ENCODE data around the gene FBXW11.

Gene FBXW11

GRCh38 chr5:171906703-171907590 lies 99.5 kb downstream of the FBXW11 start:
- no peak overlapping the region for H3K27ac ChIP-seq
- no peak for TF ChIP-seq CTCF (IDR thresholded peaks at IDR 0.05)
- TF ChIP-seq ZFX (IDR thresholded peaks at IDR 0.05; ENCODE audit: borderline replicate concordance), result no peak

GRCh38 chr5:171906066-171906570 lies 100.3 kb downstream of the FBXW11 start:
- TF ChIP-seq ZFX (IDR thresholded peaks at IDR 0.05; ENCODE audit: borderline replicate concordance), result no peak
- no peak for TF ChIP-seq CTCF (IDR thresholded peaks at IDR 0.05)
- no peak overlapping the region for H3K27ac ChIP-seq

GRCh38 chr5:171904886-171905285 lies 101.6 kb downstream of the FBXW11 start:
- TF ChIP-seq CTCF (IDR thresholded peaks at IDR 0.05) (no peak), ZFX (IDR thresholded peaks at IDR 0.05; ENCODE audit: borderline replicate concordance) (no peak)
- H3K27ac ChIP-seq, result no peak overlapping the region

GRCh38 chr5:171901764-171902163 lies 104.7 kb downstream of the FBXW11 start:
- TF ChIP-seq CTCF (IDR thresholded peaks at IDR 0.05) (no peak), ZFX (IDR thresholded peaks at IDR 0.05; ENCODE audit: borderline replicate concordance) (no peak)
- no peak overlapping the region for H3K27ac ChIP-seq

GRCh38 chr5:171899792-171900191 lies 106.6 kb downstream of the FBXW11 start:
- no peak overlapping the region for H3K27ac ChIP-seq
- no peak for TF ChIP-seq CTCF (IDR thresholded peaks at IDR 0.05)
- TF ChIP-seq ZFX (IDR thresholded peaks at IDR 0.05; ENCODE audit: borderline replicate concordance), result no peak

GRCh38 chr5:171898879-171899278 lies 107.6 kb downstream of the FBXW11 start:
- TF ChIP-seq ZFX (IDR thresholded peaks at IDR 0.05; ENCODE audit: borderline replicate concordance) (no peak), CTCF (IDR thresholded peaks at IDR 0.05) (no peak)
- H3K27ac ChIP-seq, result no peak overlapping the region

- no peak for TF ChIP-seq ZFX (IDR thresholded peaks at IDR 0.05; ENCODE audit: borderline replicate concordance)
- TF ChIP-seq CTCF (IDR thresholded peaks at IDR 0.05), result no peak
- no peak overlapping the region for H3K27ac ChIP-seq
Measured at GRCh38 chr5:171898386-171898785, 108.1 kb downstream of the FBXW11 start.
